Left ventricle myocardium inferior (tissue), 1 donor: ENCODE measurements around the gene TUBA1B. TPM values are rescaled to one million over a fixed set of nuclear protein-coding genes. Genes with fewer than 3 reads are reported as not detected.
"Not testable (repeated sequence)": the region's sequence is repeated elsewhere in the genome, so short reads cannot be mapped to it uniquely, and the experiment has no call there.

Experiments
- DNase-seq: peaks from one replicate; pipeline ENCODE4 v3.0.0-alpha.2; 2020
- H3K27ac ChIP-seq: fragments of 200-600 bp; replicated peaks from 2 replicates; pipeline ENCODE4 v1.8.0; 2021
- H3K27me3 ChIP-seq: fragments of 200-600 bp; 2 replicates; pipeline ENCODE4 v1.8.0; 2021; ENCODE audit warnings: low read depth
- H3K36me3 ChIP-seq: fragments of 200-600 bp; 2 replicates; pipeline ENCODE4 v1.8.0; 2021
- H3K4me1 ChIP-seq: fragments of 200-600 bp; 2 replicates; pipeline ENCODE4 v1.8.0; 2021
- H3K4me3 ChIP-seq: fragments of 200-600 bp; 2 replicates; pipeline ENCODE4 v1.8.0; 2021; ENCODE audit warnings: mild to moderate bottlenecking, moderate library complexity
- H3K9me3 ChIP-seq: fragments of 200-600 bp; replicated peaks from 2 replicates; pipeline ENCODE4 v1.8.0; 2021
- intact Hi-C: fragments of 100-400 bp; cut with micrococcal nuclease; formaldehyde crosslinking; loops from one replicate; pipeline ENCODE4 v1.11.0; 2022
- total RNA-seq: library from RNA; stranded (reverse); fragmentation: NEBNext Ultra II Directional; extraction: Animal tissue kit (Norgen Biotek cat#: 25700); gene quantifications from one replicate; pipeline ENCODE4 v1.2.1, GENCODE V29; 2021
- TF ChIP-seq, protein P1 (sequence below): fragments of 200-600 bp; IDR thresholded peaks from 2 replicates; pipeline ENCODE4 v1.8.0; 2021; ENCODE audit warnings: antibody characterized with exemption, mild to moderate bottlenecking, borderline replicate concordance
- donor health status: DM: no; HTN: yes; CAD: no; lungs with severe emphysema.

The TUBA1B gene
- total RNA-seq, 1 donor from 2014 or later = 318 TPM

GRCh38 chr12:49133014-49133413 lies 1.8 kb upstream of the TUBA1B start:
- H3K27ac ChIP-seq = peak overlapping the region; percentile 100
- TF ChIP-seq, protein P1, sequence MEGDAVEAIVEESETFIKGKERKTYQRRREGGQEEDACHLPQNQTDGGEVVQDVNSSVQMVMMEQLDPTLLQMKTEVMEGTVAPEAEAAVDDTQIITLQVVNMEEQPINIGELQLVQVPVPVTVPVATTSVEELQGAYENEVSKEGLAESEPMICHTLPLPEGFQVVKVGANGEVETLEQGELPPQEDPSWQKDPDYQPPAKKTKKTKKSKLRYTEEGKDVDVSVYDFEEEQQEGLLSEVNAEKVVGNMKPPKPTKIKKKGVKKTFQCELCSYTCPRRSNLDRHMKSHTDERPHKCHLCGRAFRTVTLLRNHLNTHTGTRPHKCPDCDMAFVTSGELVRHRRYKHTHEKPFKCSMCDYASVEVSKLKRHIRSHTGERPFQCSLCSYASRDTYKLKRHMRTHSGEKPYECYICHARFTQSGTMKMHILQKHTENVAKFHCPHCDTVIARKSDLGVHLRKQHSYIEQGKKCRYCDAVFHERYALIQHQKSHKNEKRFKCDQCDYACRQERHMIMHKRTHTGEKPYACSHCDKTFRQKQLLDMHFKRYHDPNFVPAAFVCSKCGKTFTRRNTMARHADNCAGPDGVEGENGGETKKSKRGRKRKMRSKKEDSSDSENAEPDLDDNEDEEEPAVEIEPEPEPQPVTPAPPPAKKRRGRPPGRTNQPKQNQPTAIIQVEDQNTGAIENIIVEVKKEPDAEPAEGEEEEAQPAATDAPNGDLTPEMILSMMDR = no peak
- no peaks in the 10 kb centered on the region for H3K27me3 ChIP-seq
- H3K4me3 ChIP-seq = peak overlapping the region; percentile 97
- no peak for DNase-seq
- intact Hi-C loops = no loop called here
- peaks cover 48% of the 10 kb centered on the region for H3K4me1 ChIP-seq
- H3K9me3 ChIP-seq = no peaks in the 10 kb centered on the region
- peaks cover 14% of the 10 kb centered on the region for H3K36me3 ChIP-seq

- Histone ChIP-seq H3K4me1 (peaks cover 48% of the 10 kb centered on the region), H3K27ac (peak overlapping the region; percentile 100), H3K27me3 (no peaks in the 10 kb centered on the region), H3K9me3 (no peaks in the 10 kb centered on the region), H3K36me3 (peaks cover 23% of the 10 kb centered on the region), H3K4me3 (peak overlapping the region; percentile 97)
- intact Hi-C loops = no loop called here
- DNase-seq = no peak
- TF ChIP-seq, protein P1 = no peak
These were observed 783 bp upstream of the TUBA1B start for GRCh38 chr12:49131894-49132461.

DNA sequence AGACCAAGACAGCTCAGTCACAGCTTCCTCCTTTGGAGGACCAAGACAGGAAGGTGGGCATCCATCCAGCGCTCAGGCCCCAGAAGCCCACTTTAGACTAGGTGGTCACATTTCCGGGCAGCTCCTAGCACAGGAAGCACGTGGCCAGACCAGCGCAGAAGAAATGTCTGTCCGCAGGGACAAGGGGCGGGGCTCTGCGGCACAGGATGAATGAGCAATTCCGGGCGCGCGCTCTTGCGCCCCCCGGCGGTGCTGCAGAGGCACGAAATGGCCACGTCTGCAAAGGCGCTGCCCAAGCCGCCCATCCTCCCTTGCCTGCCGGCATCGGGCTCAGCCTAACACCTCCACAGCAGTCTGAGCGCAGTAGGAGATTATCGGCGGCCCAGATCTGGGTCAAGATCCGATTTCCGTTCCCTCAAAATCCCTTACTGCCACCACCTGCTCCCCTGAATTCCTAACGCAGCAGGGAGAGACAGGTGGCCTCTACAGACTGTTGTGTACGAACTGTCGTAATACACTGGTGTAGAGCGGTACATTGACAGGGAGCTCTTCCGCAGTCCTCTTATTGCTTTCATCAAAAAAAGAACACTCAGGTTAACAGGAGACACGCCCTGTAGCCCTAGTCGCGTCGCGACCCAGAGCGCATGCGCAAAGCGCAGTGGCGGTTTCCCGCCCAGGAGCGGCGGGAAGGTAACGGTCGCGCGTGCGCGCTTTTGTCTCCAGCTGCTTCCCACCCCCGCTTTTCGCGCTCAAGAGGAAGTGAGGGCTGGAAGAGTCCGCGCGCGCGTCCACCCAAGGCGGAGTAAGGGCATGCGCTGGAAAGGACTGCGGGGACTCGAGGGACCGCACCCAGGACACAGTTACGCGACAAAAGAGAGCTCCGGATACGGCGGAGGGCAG lies 794 bp downstream of the TUBA1B start:
- TF ChIP-seq, protein P1 = peak; percentile 89
- peaks cover 30% of the 10 kb centered on the region for H3K36me3 ChIP-seq
- peaks cover 48% of the 10 kb centered on the region for H3K4me1 ChIP-seq
- peak overlapping the region; percentile 97 for H3K4me3 ChIP-seq
- intact Hi-C loops = no loop called here
- no peaks in the 10 kb centered on the region for H3K27me3 ChIP-seq
- H3K9me3 ChIP-seq = no peaks in the 10 kb centered on the region
- peak overlapping the region; percentile 100 for H3K27ac ChIP-seq
- peak; percentile 94 for DNase-seq

GRCh38 chr12:49129332-49130150 lies 1.7 kb downstream of the TUBA1B start:
- peak; percentile 43 for DNase-seq
- H3K4me3 ChIP-seq = peak overlapping the region; percentile 97
- TF ChIP-seq, protein P1 = no peak
- no peaks in the 10 kb centered on the region for H3K27me3 ChIP-seq
- H3K27ac ChIP-seq = peak overlapping the region; percentile 100
- no peaks in the 10 kb centered on the region for H3K9me3 ChIP-seq
- H3K36me3 ChIP-seq = peaks cover 30% of the 10 kb centered on the region
- peaks cover 48% of the 10 kb centered on the region for H3K4me1 ChIP-seq
- intact Hi-C loops = loop anchor here (10.0 kb wide), 1 partner anchor 65 kb away; the partner anchor contains the start of genes KMT2D and RHEBL1

- not testable (repeated sequence) for H3K27ac ChIP-seq, DNase-seq, H3K9me3 ChIP-seq, H3K4me3 ChIP-seq, H3K27me3 ChIP-seq
- H3K36me3 ChIP-seq = peaks cover 30% of the 10 kb centered on the region
- intact Hi-C loops = loop anchor here (10.0 kb wide), 1 partner anchor 63 kb away; the partner anchor contains the start of genes KMT2D and RHEBL1
- peaks cover 39% of the 10 kb centered on the region for H3K4me1 ChIP-seq
These were observed 3.2 kb downstream of the TUBA1B start for GRCh38 chr12:49127971-49128370.
